GM12878 (cell line): ENCODE results near the gene WSCD2. TPM values are rescaled to one million over a fixed set of nuclear protein-coding genes. Genes with fewer than 3 reads are reported as not detected.

Source experiments
- ATAC-seq: fragments of 200-7000 bp; cut with Tn5 transposase; 3 replicates; pipeline ENCODE4 v1.9.1; 2020; ENCODE audit warnings: mild to moderate bottlenecking, moderate library complexity
- BruUV-seq: library from RNA; stranded (reverse); fragments of 400-500 nt; replicated peaks from 2 replicates; lab custom pipeline; 2021; lab: Mats Ljungman, UMichigan
- CTCF ChIA-PET: fragments of 300-600 bp; sonication (Branson Sonifier 250); formaldehyde crosslinking; extraction: SDS; loops from one replicate; lab custom pipeline; 2021; ENCODE audit warnings: inconsistent platforms; lab: Yijun Ruan, JAX
- POLR2A ChIA-PET: fragments of 350-600 bp; formaldehyde crosslinking; extraction: SDS; loops from one replicate; lab custom pipeline; 2021; ENCODE audit warnings: inconsistent platforms; lab: Charles Lee
- RAD21 ChIA-PET: fragments of 300-600 bp; sonication (Branson Sonifier 250); formaldehyde crosslinking; loops from one replicate; lab custom pipeline; 2023; ENCODE audit warnings: antibody characterized with exemption; ENCODE audit not compliant: unreplicated experiment; lab: Charles Lee
- SMC1A ChIA-PET: fragments of 300-600 bp; sonication (Branson Sonifier 250); formaldehyde crosslinking; loops from one replicate; lab custom pipeline; 2023; ENCODE audit not compliant: unreplicated experiment, uncharacterized antibody; lab: Charles Lee
- DNase-seq: peaks from one replicate; pipeline ENCODE4 v3.0.0-alpha.2; 2011; ENCODE audit warnings: low read depth, low spot score
- FAIRE-seq: peaks from 3 replicates; lab custom pipeline; 2011; peaks lifted over from hg19 to GRCh38; lab: Jason Lieb, UNC
- H2AFZ ChIP-seq: 2 replicates; pipeline ENCODE4 v1.6.0; 2011; ENCODE audit warnings: low read depth, low read length, control low read depth; ENCODE audit not compliant: control insufficient read depth
- H3K27ac ChIP-seq: 2 replicates; pipeline ENCODE4 v1.5.1; 2011; ENCODE audit warnings: control low read depth; ENCODE audit not compliant: control insufficient read depth, insufficient read depth
- H3K27me3 ChIP-seq, 2 experiments: replicated peaks in 1 of 2; 2 replicates each; pipeline versions ENCODE4 v1.6.0 to v1.6.1; 2011; ENCODE audit warnings: low read length in 1 of 2; ENCODE audit not compliant: control insufficient read depth in 2 of 2, insufficient read depth in 2 of 2
- H3K36me3 ChIP-seq, 2 experiments: 2 replicates each; pipeline ENCODE4 v1.5.1; 2011; ENCODE audit warnings: low read length in 1 of 2; ENCODE audit not compliant: control insufficient read depth in 2 of 2, insufficient read depth in 2 of 2
- H3K4me1 ChIP-seq: 2 replicates; pipeline ENCODE4 v1.6.1; 2011; ENCODE audit warnings: mild to moderate bottlenecking, low read length, moderate library complexity, mixed read lengths; ENCODE audit not compliant: control insufficient read depth, insufficient read depth
- H3K4me2 ChIP-seq: 2 replicates; pipeline ENCODE4 v1.6.0; 2011; ENCODE audit warnings: control low read depth; ENCODE audit not compliant: control insufficient read depth, insufficient read depth
- H3K4me3 ChIP-seq: fragments of 200-600 bp; sonication (generic); 2 replicates; pipeline ENCODE4 v1.5.1; 2016
- H3K79me2 ChIP-seq: 2 replicates; pipeline ENCODE4 v1.6.0; 2011; ENCODE audit warnings: low read length; ENCODE audit not compliant: control insufficient read depth, insufficient read depth
- H3K9ac ChIP-seq: 2 replicates; pipeline ENCODE4 v1.8.0; 2011; ENCODE audit warnings: low read length, control low read depth, mixed read lengths; ENCODE audit not compliant: control insufficient read depth, insufficient read depth
- H3K9me3 ChIP-seq: replicated peaks from 3 replicates; pipeline ENCODE4 v1.5.1; 2011; ENCODE audit warnings: mild to moderate bottlenecking, low read length; ENCODE audit not compliant: control insufficient read depth, insufficient read depth
- H4K20me1 ChIP-seq: 2 replicates; pipeline ENCODE4 v1.6.0; 2011; ENCODE audit not compliant: control insufficient read depth, insufficient read depth
- ATF7 ChIP-seq: fragments of 450-650 bp; IDR thresholded peaks from 2 replicates; pipeline ENCODE4 v1.6.1; 2016; ENCODE audit warnings: low read depth, mild to moderate bottlenecking
- BCL11A ChIP-seq: IDR thresholded peaks from 2 replicates; pipeline ENCODE4 v1.6.1; 2011; ENCODE audit warnings: low read depth, low read length
- BCL3 ChIP-seq: IDR thresholded peaks from 2 replicates; pipeline ENCODE4 v1.6.1; 2011; ENCODE audit warnings: borderline replicate concordance, low read depth, mild to moderate bottlenecking, moderate library complexity, low read length; ENCODE audit not compliant: insufficient read depth, poor library complexity, severe bottlenecking
- CEBPZ ChIP-seq: fragments of 150-350 bp; IDR thresholded peaks from 2 replicates; pipeline ENCODE4 v1.6.1; 2016; ENCODE audit warnings: low read depth, low read length
- CTCF ChIP-seq, 3 experiments: IDR thresholded peaks in 2 of 3; conservative IDR thresholded peaks in 1 of 3; 2 replicates each; pipeline ENCODE4 v1.5.1; 2011; ENCODE audit warnings: low read depth in 3 of 3, low read length in 3 of 3, mild to moderate bottlenecking in 3 of 3, control low read depth in 2 of 3, moderate library complexity in 2 of 3, inconsistent platforms in 1 of 3, mixed read lengths in 1 of 3; ENCODE audit not compliant: control insufficient read depth in 2 of 3, insufficient read depth in 1 of 3; ENCODE audit errors: extremely low read depth in 1 of 3
- POLR2AphosphoS2 ChIP-seq: IDR thresholded peaks from 2 replicates; pipeline ENCODE4 v1.6.1; 2011; ENCODE audit warnings: low read depth, mild to moderate bottlenecking, low read length, improper control_type of control experiment, moderate library complexity
- RBBP5 ChIP-seq: fragments of 200-600 bp; sonication (generic); conservative IDR thresholded peaks from 2 replicates; pipeline ENCODE4 v1.6.1; 2016
- SIN3A ChIP-seq: IDR thresholded peaks from 2 replicates; pipeline ENCODE4 v1.6.1; 2012; ENCODE audit warnings: low read depth, low read length, improper control_type of control experiment
- SMAD1 ChIP-seq: fragments of 450-650 bp; IDR thresholded peaks from 2 replicates; pipeline ENCODE4 v1.6.1; 2018; ENCODE audit warnings: mild to moderate bottlenecking, low read depth; ENCODE audit not compliant: partially characterized antibody
- ZBTB40 ChIP-seq: fragments of 450-650 bp; IDR thresholded peaks from 2 replicates; pipeline ENCODE4 v1.6.1; 2016; ENCODE audit warnings: mild to moderate bottlenecking, moderate library complexity, borderline replicate concordance
- WGBS: methylation state at CpG from one replicate; pipeline ENCODE4 v1.1.6; 2016; ENCODE audit warnings: low lambda C conversion rate; ENCODE audit not compliant: insufficient replicate concordance, insufficient coverage; ENCODE audit errors: missing lambda C conversion rate; 5-methylcytosine and 5-hydroxymethylcytosine counted together
- in situ Hi-C: fragments of 300-500 bp; cut with MboI; formaldehyde crosslinking; loops from 9 replicates; pipeline ENCODE4 v1.14.3; 2018; ENCODE audit warnings: mixed read lengths
- intact Hi-C: fragments of 100-400 bp; cut with micrococcal nuclease; formaldehyde crosslinking; loops from one replicate; pipeline ENCODE4 v1.14.2; 2022; ENCODE audit not compliant: unreplicated experiment
- polyA plus RNA-seq, 11 experiments: library from polyadenylated mRNA; depleted of rRNA in 4 of 11; unstranded in 6 of 11; stranded (reverse) in 5 of 11; fragments of >200 nt; fragmentation: Nextera tagmentation in 4 of 11; fragmentation: Illumina TruSeq in 1 of 11; extraction: Ambion mirVana in 4 of 11; extraction: Trizol in 1 of 11; gene quantifications; 1 replicate in 1 of 11; 2 replicates in 10 of 11; pipeline versions ENCODE4 v1.2.1 to v1.2.3, GENCODE V29; 2011 to 2016; ENCODE audit warnings: inconsistent platforms in 2 of 11, missing spikeins in 2 of 11, low read depth in 1 of 11
- total RNA-seq, 4 experiments: library from RNA; depleted of rRNA in 3 of 4; stranded (reverse); fragments of >200 nt in 3 of 4; fragmentation: Illumina TruSeq in 1 of 4; extraction: Trizol in 1 of 4; gene quantifications; 2 replicates each; pipeline versions ENCODE4 v1.2.1 to v1.2.3, GENCODE V29; 2013 to 2021

WSCD2 gene
- total and polyA plus RNA-seq, 10 of the 15 experiments (the other 5 are each of a cell fraction or from before 2014, with no cell fraction given), result 0.41 TPM; not detected in 9

- no peaks in the 10 kb centered on the region for H4K20me1 ChIP-seq
- ChIA-PET CTCF (interaction anchor here (1.1 kb wide), 1 partner anchor 218 kb away, joined by 3 read pairs; no protein-coding TSS in a partner anchor), POLR2A (no interaction called here), RAD21 (no interaction called here), SMC1A (no interaction called here)
- no peak for TF ChIP-seq ATF7
- no peak for TF ChIP-seq BCL11A
- TF ChIP-seq SIN3A, result no peak
- no peak for TF ChIP-seq CEBPZ
- no peak for TF ChIP-seq CTCF (IDR thresholded peaks at IDR 0.05 in 2 of 3, conservative IDR thresholded peaks at IDR 0.05 in 1 of 3; ENCODE audit: control insufficient read depth in 2 of 3, extremely low read depth in 1 of 3, insufficient read depth in 1 of 3, low read depth in 3 of 3, low read length in 3 of 3)
- TF ChIP-seq RBBP5, result no peak
- no peak for TF ChIP-seq POLR2AphosphoS2
- TF ChIP-seq ZBTB40, result no peak
- no peak for TF ChIP-seq BCL3
- TF ChIP-seq SMAD1, result no peak
- H3K27ac ChIP-seq, result no peak overlapping the region
- H3K4me2 ChIP-seq, result no peak overlapping the region
- DNase-seq, result no peak
- no peak overlapping the region for H3K9ac ChIP-seq
- FAIRE-seq, result no peak
- no peaks in the 10 kb centered on the region for H3K36me3 ChIP-seq
- H3K79me2 ChIP-seq, result no peaks in the 10 kb centered on the region
- ATAC-seq, result no peak
- no peaks in the 10 kb centered on the region; the same call in 1 of the 2 replicates for H3K4me1 ChIP-seq
- intact Hi-C loops, result no loop called here
- no peak overlapping the region for H2AFZ ChIP-seq
- no peaks in the 10 kb centered on the region; a peak in 1 of 4 replicates for H3K27me3 ChIP-seq
- 33% methylated on average over 2 of the region's 2 CpGs for WGBS
- H3K9me3 ChIP-seq, result no peaks in the 10 kb centered on the region; the same call in 2 of the 3 replicates
- no peak overlapping the region for H3K4me3 ChIP-seq
- in situ Hi-C loops, result no loop called here
- BruUV-seq, result no TSS peak
Observed at GRCh38 chr12:108239378-108239777, 110.3 kb downstream of the WSCD2 start.
